ENCODE data around the gene AGO4. TPM values are rescaled to one million over a fixed set of nuclear protein-coding genes. Genes with fewer than 3 reads are reported as not detected.

The AGO4 gene
- total RNA-seq: 19.1 and 22.6 TPM in 2 replicates
- total RNA-seq (2013): 21.3 TPM
- polyA plus RNA-seq: 7.8 and 10.4 TPM in 2 replicates
- 28.3 and 38.0 TPM in 2 replicates for polyA minus RNA-seq

DNA sequence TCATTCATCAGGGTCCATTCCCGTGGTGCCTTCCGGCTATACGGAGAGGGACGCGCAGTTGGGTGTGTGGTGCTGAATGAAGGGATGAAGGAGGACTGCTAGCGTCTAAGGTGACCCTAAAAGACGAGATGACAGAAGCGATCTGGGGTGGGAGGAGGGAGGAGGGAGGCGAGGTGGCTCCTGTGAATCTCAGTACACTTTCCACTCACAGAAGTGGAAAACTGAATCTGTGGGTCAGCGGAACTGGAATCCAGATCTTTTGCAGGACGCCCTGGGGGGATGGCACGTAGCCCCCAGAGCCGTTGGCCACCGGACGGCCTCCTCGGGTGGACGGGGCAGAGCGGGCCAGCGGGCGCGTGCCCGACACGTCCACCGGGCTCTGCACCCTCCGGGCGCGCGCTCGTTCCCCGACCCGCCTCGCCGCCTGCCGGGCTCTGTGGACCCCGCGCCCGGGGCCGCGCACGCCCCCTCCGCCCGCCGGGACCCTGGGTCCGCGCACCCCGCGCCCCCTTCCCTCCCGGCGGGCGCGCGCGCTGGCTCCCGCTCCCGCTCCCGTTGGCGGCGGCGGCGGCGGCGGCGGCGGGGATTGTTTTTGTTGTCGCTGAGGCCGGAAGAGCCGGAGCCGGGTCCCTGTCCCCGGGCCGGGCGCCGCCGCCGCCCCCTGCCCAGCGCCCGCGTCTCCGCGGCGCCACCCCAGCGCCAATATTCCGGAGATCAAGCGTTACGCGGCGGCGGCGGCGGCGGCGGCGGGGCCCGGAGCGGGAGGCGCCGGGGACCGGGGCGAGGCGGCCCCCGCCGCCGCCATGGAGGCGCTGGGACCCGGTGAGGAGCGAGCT, at the start of gene AGO4:
Gene AGO4, plus strand, starts transcription at position 403 of the 836 bp plus-strand sequence. Its CDS starts 401 bp downstream, at position 804.
- Histone ChIP-seq H3K4me3 (ENCODE audit: control extremely low read depth in 1 of 5, extremely low read depth in 1 of 5, insufficient read depth in 1 of 5, low read depth in 2 of 5, low read length in 4 of 5) (peak within 1 kb of the TSS; percentile 73 to 89 (median 81)), H3K27me3 (replicated peaks in 1 of 4; ENCODE audit: control extremely low read depth in 1 of 4, control insufficient read depth in 3 of 4, insufficient read depth in 4 of 4, low read length in 3 of 4) (no peaks in the 10 kb centered on the region), H4K20me1 (ENCODE audit: control insufficient read depth, insufficient read depth, low read length, poor library complexity, severe bottlenecking) (no peaks in the 10 kb centered on the region), H3K9me3 (ENCODE audit: control extremely low read depth in 1 of 3, control insufficient read depth in 2 of 3, insufficient read depth in 1 of 3, low read length in 2 of 3) (no peaks in the 10 kb centered on the region), H3K9ac (ENCODE audit: low read length) (peak within 1 kb of the TSS; percentile 80), H3K79me2 (ENCODE audit: control insufficient read depth, insufficient read depth, low read length) (peaks cover 39% of the 10 kb centered on the region), H3K27ac (ENCODE audit: low read length in 2 of 2) (peak within 1 kb of the TSS; percentile 41 to 75), H3K4me2 (replicated peaks; ENCODE audit: low read depth, low read length, poor library complexity, severe bottlenecking) (peak within 1 kb of the TSS; percentile 86), H3K4me1 (ENCODE audit: control insufficient read depth in 2 of 2, insufficient read depth in 2 of 2, low read length in 2 of 2) (peaks cover 26 to 33% of the 10 kb centered on the region in 2 donors), H3K36me3 (replicated peaks in 1 of 2; ENCODE audit: control extremely low read depth in 1 of 2, control insufficient read depth in 1 of 2, extremely low read depth in 1 of 2, insufficient read depth in 2 of 2, low read length in 1 of 2) (no peaks in the 10 kb centered on the region), H2AFZ (ENCODE audit: insufficient read depth, low read depth, low read length, poor library complexity, severe bottlenecking) (peak within 1 kb of the TSS; percentile 95)
- TF ChIP-seq EZH2 (IDR thresholded peaks at IDR 0.05; ENCODE audit: borderline replicate concordance, insufficient read depth, low read depth, low read length, poor library complexity, severe bottlenecking): no peak
- TF ChIP-seq, protein P1, sequence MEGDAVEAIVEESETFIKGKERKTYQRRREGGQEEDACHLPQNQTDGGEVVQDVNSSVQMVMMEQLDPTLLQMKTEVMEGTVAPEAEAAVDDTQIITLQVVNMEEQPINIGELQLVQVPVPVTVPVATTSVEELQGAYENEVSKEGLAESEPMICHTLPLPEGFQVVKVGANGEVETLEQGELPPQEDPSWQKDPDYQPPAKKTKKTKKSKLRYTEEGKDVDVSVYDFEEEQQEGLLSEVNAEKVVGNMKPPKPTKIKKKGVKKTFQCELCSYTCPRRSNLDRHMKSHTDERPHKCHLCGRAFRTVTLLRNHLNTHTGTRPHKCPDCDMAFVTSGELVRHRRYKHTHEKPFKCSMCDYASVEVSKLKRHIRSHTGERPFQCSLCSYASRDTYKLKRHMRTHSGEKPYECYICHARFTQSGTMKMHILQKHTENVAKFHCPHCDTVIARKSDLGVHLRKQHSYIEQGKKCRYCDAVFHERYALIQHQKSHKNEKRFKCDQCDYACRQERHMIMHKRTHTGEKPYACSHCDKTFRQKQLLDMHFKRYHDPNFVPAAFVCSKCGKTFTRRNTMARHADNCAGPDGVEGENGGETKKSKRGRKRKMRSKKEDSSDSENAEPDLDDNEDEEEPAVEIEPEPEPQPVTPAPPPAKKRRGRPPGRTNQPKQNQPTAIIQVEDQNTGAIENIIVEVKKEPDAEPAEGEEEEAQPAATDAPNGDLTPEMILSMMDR (IDR thresholded peaks at IDR 0.05): no peak
- ChIA-PET CTCF (interaction anchor here (1.6 kb wide), 1 partner anchor 81 kb away, joined by 6 read pairs; no protein-coding TSS in a partner anchor), POLR2A (no interaction called here)
- peak within 1 kb of the TSS; percentile 93 for H3K27ac Mint-ChIP-seq
- intact Hi-C loops (cut with micrococcal nuclease): loop anchor here (1.0 kb wide), 1 partner anchor 39 kb away; the partner anchor contains the start of gene CLSPN
- no peaks in the 10 kb centered on the region for H3K9me3 Mint-ChIP-seq (ENCODE audit: insufficient read depth)
- WGBS (ENCODE audit: insufficient coverage): 3% methylated on average over 104 of the region's 105 CpGs
- peak; percentile 66 for ATAC-seq (ENCODE audit: low read depth)
- peak within 1 kb of the TSS; percentile 93 for H3K4me3 Mint-ChIP-seq
- no peaks in the 10 kb centered on the region for H3K27me3 Mint-ChIP-seq
- peak; percentile 54 for DNase-seq
- H3K4me1 Mint-ChIP-seq: peaks cover 37% of the 10 kb centered on the region

DNA sequence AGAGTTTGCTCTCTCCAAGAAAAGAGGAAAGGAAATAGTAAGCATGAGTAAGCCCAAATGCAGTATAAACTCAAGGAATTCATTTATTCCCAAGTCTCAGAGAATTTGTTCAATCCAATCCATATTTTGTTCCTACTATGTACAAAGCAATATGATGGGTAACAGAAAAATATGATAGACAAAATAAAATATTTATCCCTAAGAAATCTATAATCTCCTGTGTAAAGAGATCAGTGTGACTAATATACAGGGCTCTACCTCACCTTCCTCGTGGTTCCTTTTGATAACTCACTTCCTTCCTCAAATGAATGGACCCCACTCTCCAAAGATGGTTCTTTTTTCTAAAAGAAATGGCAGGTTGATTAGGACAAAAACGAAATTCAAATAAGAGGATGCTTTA, 45.7 kb upstream of the AGO4 start:
- ChIA-PET CTCF (interaction anchor here (1.6 kb wide), 1 partner anchor 194 kb away, joined by 4 read pairs; no protein-coding TSS in a partner anchor), POLR2A (no interaction called here)
- Histone ChIP-seq H3K4me2 (replicated peaks; ENCODE audit: low read depth, low read length, poor library complexity, severe bottlenecking) (no peak overlapping the region), H3K9ac (ENCODE audit: low read length) (no peak overlapping the region), H3K79me2 (ENCODE audit: control insufficient read depth, insufficient read depth, low read length) (no peaks in the 10 kb centered on the region), H3K27me3 (replicated peaks in 1 of 4; ENCODE audit: control extremely low read depth in 1 of 4, control insufficient read depth in 3 of 4, insufficient read depth in 4 of 4, low read length in 3 of 4) (no peaks in the 10 kb centered on the region), H3K36me3 (replicated peaks in 1 of 2; ENCODE audit: control extremely low read depth in 1 of 2, control insufficient read depth in 1 of 2, extremely low read depth in 1 of 2, insufficient read depth in 2 of 2, low read length in 1 of 2) (no peaks in the 10 kb centered on the region), H3K27ac (ENCODE audit: low read length in 2 of 2) (no peak overlapping the region), H4K20me1 (ENCODE audit: control insufficient read depth, insufficient read depth, low read length, poor library complexity, severe bottlenecking) (no peaks in the 10 kb centered on the region), H3K9me3 (ENCODE audit: control extremely low read depth in 1 of 3, control insufficient read depth in 2 of 3, insufficient read depth in 1 of 3, low read length in 2 of 3) (no peaks in the 10 kb centered on the region), H2AFZ (ENCODE audit: insufficient read depth, low read depth, low read length, poor library complexity, severe bottlenecking) (no peak overlapping the region), H3K4me3 (ENCODE audit: control extremely low read depth in 1 of 5, extremely low read depth in 1 of 5, insufficient read depth in 1 of 5, low read depth in 2 of 5, low read length in 4 of 5) (no peak overlapping the region), H3K4me1 (ENCODE audit: control insufficient read depth in 2 of 2, insufficient read depth in 2 of 2, low read length in 2 of 2) (no peaks in the 10 kb centered on the region)
- TF ChIP-seq EZH2 (IDR thresholded peaks at IDR 0.05; ENCODE audit: borderline replicate concordance, insufficient read depth, low read depth, low read length, poor library complexity, severe bottlenecking): no peak
- TF ChIP-seq, protein P1 (IDR thresholded peaks at IDR 0.05): no peak
- peaks cover 2% of the 10 kb centered on the region for H3K4me1 Mint-ChIP-seq
- no CpG with 5 or more reads among the region's 2 CpGs for WGBS (ENCODE audit: insufficient coverage)
- intact Hi-C loops (cut with micrococcal nuclease): no loop called here
- no peak overlapping the region for H3K4me3 Mint-ChIP-seq
- H3K27me3 Mint-ChIP-seq: no peaks in the 10 kb centered on the region
- DNase-seq (no peak), ATAC-seq (ENCODE audit: low read depth) (no peak)
- H3K9me3 Mint-ChIP-seq (ENCODE audit: insufficient read depth): no peaks in the 10 kb centered on the region
- H3K27ac Mint-ChIP-seq: no peak overlapping the region
